ENCODE results near the gene ISM2.

ISM2 gene

GRCh38 chr14:77485256-77485655, 13.4 kb downstream of the ISM2 start:
- Histone ChIP-seq H4K20me1 (ENCODE audit: insufficient read depth, low read length) (no peaks in the 10 kb centered on the region), H3K9ac (ENCODE audit: low read length) (no peak overlapping the region), H3K9me3 (ENCODE audit: insufficient read depth, low read length) (no peaks in the 10 kb centered on the region), H3K4me3 (ENCODE audit: low read length) (no peak overlapping the region), H3K36me3 (replicated peaks; ENCODE audit: low read depth, low read length) (no peaks in the 10 kb centered on the region), H2AFZ (ENCODE audit: low read depth, low read length) (no peak overlapping the region), H3K4me2 (ENCODE audit: low read length) (no peak overlapping the region), H3K79me2 (ENCODE audit: low read length) (no peaks in the 10 kb centered on the region), H3K27me3 (ENCODE audit: low read depth, low read length) (no peaks in the 10 kb centered on the region), H3K27ac (ENCODE audit: low read length) (no peak overlapping the region), H3K4me1 (ENCODE audit: low read length) (no peaks in the 10 kb centered on the region)
- no peak for TF ChIP-seq CTCF (IDR thresholded peaks at IDR 0.05; ENCODE audit: low read depth, low read length)
- TF ChIP-seq EZH2phosphoT487 (IDR thresholded peaks at IDR 0.05; ENCODE audit: low read depth): no peak

- H3K4me1 ChIP-seq (ENCODE audit: low read length): peaks cover 11% of the 10 kb centered on the region
- no peaks in the 10 kb centered on the region for H3K9me3 ChIP-seq (ENCODE audit: insufficient read depth, low read length)
- H3K27me3 ChIP-seq (ENCODE audit: low read depth, low read length): no peaks in the 10 kb centered on the region
- no peak overlapping the region for H3K4me2 ChIP-seq (ENCODE audit: low read length)
- no peaks in the 10 kb centered on the region for H4K20me1 ChIP-seq (ENCODE audit: insufficient read depth, low read length)
- H3K9ac ChIP-seq (ENCODE audit: low read length): no peak overlapping the region
- no peak overlapping the region for H3K4me3 ChIP-seq (ENCODE audit: low read length)
- no peaks in the 10 kb centered on the region for H3K79me2 ChIP-seq (ENCODE audit: low read length)
- no peak overlapping the region for H2AFZ ChIP-seq (ENCODE audit: low read depth, low read length)
- TF ChIP-seq EZH2phosphoT487 (IDR thresholded peaks at IDR 0.05; ENCODE audit: low read depth) (no peak), CTCF (IDR thresholded peaks at IDR 0.05; ENCODE audit: low read depth, low read length) (no peak)
- H3K36me3 ChIP-seq (replicated peaks; ENCODE audit: low read depth, low read length): no peaks in the 10 kb centered on the region
- H3K27ac ChIP-seq (ENCODE audit: low read length): no peak overlapping the region
Observed at GRCh38 chr14:77482422-77482821, 16.2 kb downstream of the ISM2 start.

GRCh38 chr14:77478796-77479195, 19.8 kb downstream of the ISM2 start:
- Histone ChIP-seq H3K4me2 (ENCODE audit: low read length) (peak overlapping the region; percentile 52), H3K4me1 (ENCODE audit: low read length) (peaks cover 11% of the 10 kb centered on the region), H3K79me2 (ENCODE audit: low read length) (no peaks in the 10 kb centered on the region), H3K27me3 (ENCODE audit: low read depth, low read length) (no peaks in the 10 kb centered on the region), H3K9ac (ENCODE audit: low read length) (no peak overlapping the region), H3K9me3 (ENCODE audit: insufficient read depth, low read length) (no peaks in the 10 kb centered on the region), H2AFZ (ENCODE audit: low read depth, low read length) (no peak overlapping the region), H3K36me3 (replicated peaks; ENCODE audit: low read depth, low read length) (no peaks in the 10 kb centered on the region), H3K27ac (ENCODE audit: low read length) (no peak overlapping the region), H4K20me1 (ENCODE audit: insufficient read depth, low read length) (no peaks in the 10 kb centered on the region), H3K4me3 (ENCODE audit: low read length) (no peak overlapping the region)
- no peak for TF ChIP-seq EZH2phosphoT487 (IDR thresholded peaks at IDR 0.05; ENCODE audit: low read depth)
- no peak for TF ChIP-seq CTCF (IDR thresholded peaks at IDR 0.05; ENCODE audit: low read depth, low read length)

GRCh38 chr14:77478029-77478428, 20.6 kb downstream of the ISM2 start:
- no peak for TF ChIP-seq CTCF (IDR thresholded peaks at IDR 0.05; ENCODE audit: low read depth, low read length)
- TF ChIP-seq EZH2phosphoT487 (IDR thresholded peaks at IDR 0.05; ENCODE audit: low read depth): no peak
- Histone ChIP-seq H3K9me3 (ENCODE audit: insufficient read depth, low read length) (no peaks in the 10 kb centered on the region), H3K36me3 (replicated peaks; ENCODE audit: low read depth, low read length) (no peaks in the 10 kb centered on the region), H3K4me2 (ENCODE audit: low read length) (no peak overlapping the region), H4K20me1 (ENCODE audit: insufficient read depth, low read length) (no peaks in the 10 kb centered on the region), H3K4me1 (ENCODE audit: low read length) (peaks cover 11% of the 10 kb centered on the region), H3K79me2 (ENCODE audit: low read length) (no peaks in the 10 kb centered on the region), H3K27me3 (ENCODE audit: low read depth, low read length) (no peaks in the 10 kb centered on the region), H3K9ac (ENCODE audit: low read length) (no peak overlapping the region), H3K4me3 (ENCODE audit: low read length) (no peak overlapping the region), H3K27ac (ENCODE audit: low read length) (no peak overlapping the region), H2AFZ (ENCODE audit: low read depth, low read length) (no peak overlapping the region)
